Measurements from ENCODE around the gene C1orf116. TPM values are rescaled to one million over a fixed set of nuclear protein-coding genes. Genes with fewer than 3 reads are reported as not detected.

Gene C1orf116
- polyA plus RNA-seq, 1 donor from 2014 or later: not detected

- Histone ChIP-seq H3K4me2 (ENCODE audit: low read length) (no peak overlapping the region), H3K27me3 (ENCODE audit: insufficient read depth, low read depth, low read length) (no peaks in the 10 kb centered on the region), H3K9me3 (ENCODE audit: low read length) (no peaks in the 10 kb centered on the region), H3K27ac (ENCODE audit: low read length) (no peak overlapping the region), H3K4me3 (ENCODE audit: low read length) (no peak overlapping the region), H4K20me1 (ENCODE audit: insufficient read depth) (no peaks in the 10 kb centered on the region), H3K9me2 (ENCODE audit: insufficient read depth, low read length) (no peaks in the 10 kb centered on the region), H3K79me2 (replicated peaks; ENCODE audit: insufficient read depth, low read length) (no peaks in the 10 kb centered on the region), H3F3A (ENCODE audit: insufficient read depth, low read length, poor library complexity, severe bottlenecking) (no peaks in the 10 kb centered on the region), H3K9ac (ENCODE audit: low read length) (no peak overlapping the region), H3K36me3 (ENCODE audit: insufficient read depth, low read length) (no peaks in the 10 kb centered on the region), H2AFZ (ENCODE audit: low read depth, low read length) (no peak overlapping the region)
- no peak for TF ChIP-seq TAF1 (IDR thresholded peaks at IDR 0.05; ENCODE audit: low read depth)
These were observed 23.2 kb downstream of the C1orf116 start for GRCh38 chr1:207009182-207009850.

GRCh38 chr1:207007352-207008033, 25.1 kb downstream of the C1orf116 start:
- no peaks in the 10 kb centered on the region for H3F3A ChIP-seq (ENCODE audit: insufficient read depth, low read length, poor library complexity, severe bottlenecking)
- no peak overlapping the region for H3K4me2 ChIP-seq (ENCODE audit: low read length)
- H3K9me3 ChIP-seq (ENCODE audit: low read length): no peaks in the 10 kb centered on the region
- H3K9me2 ChIP-seq (ENCODE audit: insufficient read depth, low read length): no peaks in the 10 kb centered on the region
- H4K20me1 ChIP-seq (ENCODE audit: insufficient read depth): no peaks in the 10 kb centered on the region
- H2AFZ ChIP-seq (ENCODE audit: low read depth, low read length): no peak overlapping the region
- TF ChIP-seq POLR2AphosphoS5 (IDR thresholded peaks at IDR 0.05): no peak
- H3K4me3 ChIP-seq (ENCODE audit: low read length): no peak overlapping the region
- H3K27ac ChIP-seq (ENCODE audit: low read length): no peak overlapping the region
- no peaks in the 10 kb centered on the region for H3K27me3 ChIP-seq (ENCODE audit: insufficient read depth, low read depth, low read length)
- no peak overlapping the region for H3K9ac ChIP-seq (ENCODE audit: low read length)
- no peaks in the 10 kb centered on the region for H3K79me2 ChIP-seq (replicated peaks; ENCODE audit: insufficient read depth, low read length)
- H3K36me3 ChIP-seq (ENCODE audit: insufficient read depth, low read length): no peaks in the 10 kb centered on the region

- no peak overlapping the region for H3K4me3 ChIP-seq (ENCODE audit: low read length)
- no peaks in the 10 kb centered on the region for H4K20me1 ChIP-seq (ENCODE audit: insufficient read depth)
- TF ChIP-seq EP300 (conservative IDR thresholded peaks at IDR 0.05; ENCODE audit: poor library complexity, severe bottlenecking) (no peak), TAF1 (IDR thresholded peaks at IDR 0.05; ENCODE audit: low read depth) (no peak), SMC3 (conservative IDR thresholded peaks at IDR 0.05; ENCODE audit: poor library complexity) (no peak)
- H3K9me3 ChIP-seq (ENCODE audit: low read length): no peaks in the 10 kb centered on the region
- H3K79me2 ChIP-seq (replicated peaks; ENCODE audit: insufficient read depth, low read length): no peaks in the 10 kb centered on the region
- no peak overlapping the region for H3K27ac ChIP-seq (ENCODE audit: low read length)
- no peak overlapping the region for H3K4me2 ChIP-seq (ENCODE audit: low read length)
- no peaks in the 10 kb centered on the region for H3K9me2 ChIP-seq (ENCODE audit: insufficient read depth, low read length)
- no peaks in the 10 kb centered on the region for H3K36me3 ChIP-seq (ENCODE audit: insufficient read depth, low read length)
- no peak overlapping the region for H3K9ac ChIP-seq (ENCODE audit: low read length)
- H3K27me3 ChIP-seq (ENCODE audit: insufficient read depth, low read depth, low read length): no peaks in the 10 kb centered on the region
- no peaks in the 10 kb centered on the region for H3F3A ChIP-seq (ENCODE audit: insufficient read depth, low read length, poor library complexity, severe bottlenecking)
- H2AFZ ChIP-seq (ENCODE audit: low read depth, low read length): no peak overlapping the region
These were observed 25.6 kb downstream of the C1orf116 start for GRCh38 chr1:207006914-207007313.

GRCh38 chr1:207006083-207006482, 26.5 kb downstream of the C1orf116 start:
- Histone ChIP-seq H3K9ac (ENCODE audit: low read length) (no peak overlapping the region), H2AFZ (ENCODE audit: low read depth, low read length) (no peak overlapping the region), H3K4me3 (ENCODE audit: low read length) (no peak overlapping the region), H3K27ac (ENCODE audit: low read length) (no peak overlapping the region), H3K9me3 (ENCODE audit: low read length) (no peaks in the 10 kb centered on the region), H3K9me2 (ENCODE audit: insufficient read depth, low read length) (no peaks in the 10 kb centered on the region), H3K36me3 (ENCODE audit: insufficient read depth, low read length) (no peaks in the 10 kb centered on the region), H3K79me2 (replicated peaks; ENCODE audit: insufficient read depth, low read length) (no peaks in the 10 kb centered on the region), H3K4me2 (ENCODE audit: low read length) (no peak overlapping the region), H4K20me1 (ENCODE audit: insufficient read depth) (no peaks in the 10 kb centered on the region), H3F3A (ENCODE audit: insufficient read depth, low read length, poor library complexity, severe bottlenecking) (no peaks in the 10 kb centered on the region), H3K27me3 (ENCODE audit: insufficient read depth, low read depth, low read length) (no peaks in the 10 kb centered on the region)
- TF ChIP-seq CTCF (IDR thresholded peaks at IDR 0.05; ENCODE audit: poor library complexity, severe bottlenecking): no peak
- TF ChIP-seq RAD21 (conservative IDR thresholded peaks at IDR 0.05): no peak

Measured in neural cell (in vitro differentiated cells).